Hepatocyte (in vitro differentiated cells): ENCODE data around the gene ABHD12B.

Source experiments
- CTCF ChIP-seq: fragments of 200-600 bp; sonication (generic); IDR thresholded peaks from 2 replicates; pipeline ENCODE4 v1.5.1; 2016; ENCODE audit warnings: antibody characterized with exemption, mild to moderate bottlenecking; ENCODE audit not compliant: poor library complexity
- EZH2 ChIP-seq: fragments of 200-600 bp; sonication (generic); IDR thresholded peaks from 2 replicates; pipeline ENCODE4 v1.6.1; 2016; ENCODE audit warnings: antibody characterized with exemption, mild to moderate bottlenecking, borderline replicate concordance

GRCh38 chr14:50901361-50901760 lies 29.5 kb downstream of the ABHD12B start:
- TF ChIP-seq CTCF (no peak), EZH2 (no peak)
